A204.1 (cell line): ENCODE data around the gene SOCS6.
"Not testable (repeated sequence)": the region's sequence is repeated elsewhere in the genome, so short reads cannot be mapped to it uniquely, and the experiment has no call there.

Source experiments
- FAIRE-seq: peaks from 2 replicates; lab custom pipeline; 2012; peaks lifted over from hg19 to GRCh38; lab: Jason Lieb, UNC

SOCS6 gene

GRCh38 chr18:70324897-70325296 is 36.1 kb downstream of the SOCS6 start:
- no peak for FAIRE-seq

GRCh38 chr18:70326255-70326654 is 37.4 kb downstream of the SOCS6 start:
- no peak for FAIRE-seq

GRCh38 chr18:70328169-70328568 is 39.3 kb downstream of the SOCS6 start:
- no peak for FAIRE-seq

GRCh38 chr18:70329071-70329470 is 40.2 kb downstream of the SOCS6 start:
- FAIRE-seq: no peak

GRCh38 chr18:70330887-70331286 is 42.0 kb downstream of the SOCS6 start:
- FAIRE-seq: no peak

GRCh38 chr18:70331456-70332097 is 42.7 kb downstream of the SOCS6 start:
- no peak for FAIRE-seq

- FAIRE-seq: no peak
Observed at GRCh38 chr18:70332694-70333093, 43.8 kb downstream of the SOCS6 start.

GRCh38 chr18:70333316-70333715 is 44.5 kb downstream of the SOCS6 start:
- no peak for FAIRE-seq

- FAIRE-seq: no peak
Observed at GRCh38 chr18:70333757-70334156, 44.9 kb downstream of the SOCS6 start.

GRCh38 chr18:70334264-70334663 is 45.4 kb downstream of the SOCS6 start:
- no peak for FAIRE-seq

- no peak for FAIRE-seq
Observed at GRCh38 chr18:70334728-70335329, 46.0 kb downstream of the SOCS6 start.

GRCh38 chr18:70335892-70336726 is 47.3 kb downstream of the SOCS6 start:
- no peak for FAIRE-seq

GRCh38 chr18:70337139-70337972 is 48.5 kb downstream of the SOCS6 start:
- FAIRE-seq: no peak

- FAIRE-seq: no peak
Observed at GRCh38 chr18:70338890-70339289, 50.0 kb downstream of the SOCS6 start.

GRCh38 chr18:70339915-70340314 is 51.1 kb downstream of the SOCS6 start:
- FAIRE-seq: no peak

- not testable (repeated sequence) for FAIRE-seq
Observed at GRCh38 chr18:70348481-70348880, 59.6 kb downstream of the SOCS6 start.

- FAIRE-seq: peak; percentile 27
Observed at GRCh38 chr18:70349316-70349715, 60.5 kb downstream of the SOCS6 start.

- no peak for FAIRE-seq
Observed at GRCh38 chr18:70354080-70354479, 65.2 kb downstream of the SOCS6 start.

GRCh38 chr18:70354771-70355170 is 65.9 kb downstream of the SOCS6 start:
- FAIRE-seq: no peak

GRCh38 chr18:70355620-70356385 is 67.0 kb downstream of the SOCS6 start:
- FAIRE-seq: no peak

- not testable (repeated sequence) for FAIRE-seq
Observed at GRCh38 chr18:70358105-70358406, 69.2 kb downstream of the SOCS6 start.

GRCh38 chr18:70359071-70359470 is 70.2 kb downstream of the SOCS6 start:
- no peak for FAIRE-seq
